Muscle layer of colon (tissue), 2 donors: ENCODE data around the gene ZNF423.
"Not testable (repeated sequence)": the region's sequence is repeated elsewhere in the genome, so short reads cannot be mapped to it uniquely, and the experiment has no call there.

Experiments
- H3K27ac ChIP-seq: one replicate; pipeline ENCODE4 v1.7.0; 2013; ENCODE audit warnings: low read depth, mild to moderate bottlenecking, low read length, moderate library complexity
- H3K27me3 ChIP-seq, 2 donors: one replicate each; pipeline ENCODE4 v1.7.0; 2013; ENCODE audit warnings: low read length in 2 of 2, mild to moderate bottlenecking in 2 of 2; ENCODE audit not compliant: insufficient read depth in 2 of 2, control insufficient read depth in 1 of 2
- H3K36me3 ChIP-seq: one replicate; pipeline ENCODE4 v1.7.0; 2013; ENCODE audit warnings: mild to moderate bottlenecking, low read length; ENCODE audit not compliant: insufficient read depth
- H3K4me1 ChIP-seq: one replicate; pipeline ENCODE4 v1.7.0; 2013; ENCODE audit warnings: mild to moderate bottlenecking, low read length; ENCODE audit not compliant: insufficient read depth
- H3K4me3 ChIP-seq, 2 donors: one replicate each; pipeline ENCODE4 v1.7.0; 2013; ENCODE audit warnings: low read length in 2 of 2, low read depth in 1 of 2, mild to moderate bottlenecking in 1 of 2, moderate library complexity in 1 of 2
- H3K9ac ChIP-seq: one replicate; pipeline ENCODE4 v1.7.0; 2013; ENCODE audit warnings: low read length
- H3K9me3 ChIP-seq: one replicate; pipeline ENCODE4 v1.7.0; 2013; ENCODE audit warnings: mild to moderate bottlenecking, low read length
- donor health status: abdominal sarcoma.
- donor health status: Adenocarcinoma of cecum.

ZNF423 gene

GRCh38 chr16:49516382-49517036 is 339.4 kb downstream of the ZNF423 start:
- no peaks in the 10 kb centered on the region for H3K36me3 ChIP-seq
- no peak overlapping the region for H3K4me3 ChIP-seq
- no peak overlapping the region for H3K27ac ChIP-seq
- H3K9ac ChIP-seq = no peak overlapping the region
- no peaks in the 10 kb centered on the region for H3K9me3 ChIP-seq
- H3K27me3 ChIP-seq = no peaks in the 10 kb centered on the region
- no peaks in the 10 kb centered on the region for H3K4me1 ChIP-seq

- H3K9me3 ChIP-seq = no peaks in the 10 kb centered on the region
- no peak overlapping the region for H3K27ac ChIP-seq
- H3K4me3 ChIP-seq = no peak overlapping the region
- no peak overlapping the region for H3K9ac ChIP-seq
- no peaks in the 10 kb centered on the region for H3K27me3 ChIP-seq
- H3K36me3 ChIP-seq = no peaks in the 10 kb centered on the region
- H3K4me1 ChIP-seq = no peaks in the 10 kb centered on the region
Observed at GRCh38 chr16:49515861-49516260, 340.1 kb downstream of the ZNF423 start.

GRCh38 chr16:49515016-49515565 is 340.8 kb downstream of the ZNF423 start:
- H3K4me3 ChIP-seq = no peak overlapping the region
- H3K27ac ChIP-seq = no peak overlapping the region
- H3K27me3 ChIP-seq = no peaks in the 10 kb centered on the region
- no peaks in the 10 kb centered on the region for H3K9me3 ChIP-seq
- H3K36me3 ChIP-seq = no peaks in the 10 kb centered on the region
- no peaks in the 10 kb centered on the region for H3K4me1 ChIP-seq
- H3K9ac ChIP-seq = no peak overlapping the region

- Histone ChIP-seq H3K27me3 (no peaks in the 10 kb centered on the region), H3K4me1 (no peaks in the 10 kb centered on the region), H3K27ac (no peak overlapping the region), H3K9ac (no peak overlapping the region), H3K36me3 (no peaks in the 10 kb centered on the region), H3K4me3 (no peak overlapping the region), H3K9me3 (no peaks in the 10 kb centered on the region)
Observed at GRCh38 chr16:49514073-49514980, 341.6 kb downstream of the ZNF423 start.

GRCh38 chr16:49513040-49513439 is 342.9 kb downstream of the ZNF423 start:
- Histone ChIP-seq H3K27me3 (no peaks in the 10 kb centered on the region), H3K9ac (no peak overlapping the region), H3K4me1 (no peaks in the 10 kb centered on the region), H3K4me3 (no peak overlapping the region), H3K9me3 (no peaks in the 10 kb centered on the region), H3K36me3 (no peaks in the 10 kb centered on the region), H3K27ac (no peak overlapping the region)

GRCh38 chr16:49510654-49511305 is 345.1 kb downstream of the ZNF423 start:
- Histone ChIP-seq H3K4me1 (no peaks in the 10 kb centered on the region), H3K27me3 (no peaks in the 10 kb centered on the region), H3K4me3 (no peak overlapping the region), H3K36me3 (no peaks in the 10 kb centered on the region), H3K9ac (no peak overlapping the region), H3K27ac (no peak overlapping the region), H3K9me3 (no peaks in the 10 kb centered on the region)

- no peaks in the 10 kb centered on the region for H3K9me3 ChIP-seq
- H3K4me3 ChIP-seq = no peak overlapping the region
- no peaks in the 10 kb centered on the region for H3K27me3 ChIP-seq
- H3K9ac ChIP-seq = no peak overlapping the region
- H3K4me1 ChIP-seq = no peaks in the 10 kb centered on the region
- no peak overlapping the region for H3K27ac ChIP-seq
- no peaks in the 10 kb centered on the region for H3K36me3 ChIP-seq
Observed at GRCh38 chr16:49510141-49510540, 345.8 kb downstream of the ZNF423 start.

GRCh38 chr16:49506058-49507013 is 349.6 kb downstream of the ZNF423 start:
- not testable (repeated sequence) for H3K27ac ChIP-seq, H3K36me3 ChIP-seq, H3K9me3 ChIP-seq, H3K9ac ChIP-seq, H3K4me3 ChIP-seq, H3K4me1 ChIP-seq, H3K27me3 ChIP-seq

- no peaks in the 10 kb centered on the region for H3K4me1 ChIP-seq
- H3K9me3 ChIP-seq = no peaks in the 10 kb centered on the region
- no peaks in the 10 kb centered on the region for H3K27me3 ChIP-seq
- no peaks in the 10 kb centered on the region for H3K36me3 ChIP-seq
- no peak overlapping the region for H3K27ac ChIP-seq
- H3K9ac ChIP-seq = no peak overlapping the region
- no peak overlapping the region for H3K4me3 ChIP-seq
Observed at GRCh38 chr16:49505556-49505955, 350.4 kb downstream of the ZNF423 start.

- no peaks in the 10 kb centered on the region for H3K27me3 ChIP-seq
- no peak overlapping the region for H3K4me3 ChIP-seq
- no peaks in the 10 kb centered on the region for H3K36me3 ChIP-seq
- no peaks in the 10 kb centered on the region for H3K9me3 ChIP-seq
- H3K27ac ChIP-seq = no peak overlapping the region
- no peak overlapping the region for H3K9ac ChIP-seq
- H3K4me1 ChIP-seq = no peaks in the 10 kb centered on the region
Observed at GRCh38 chr16:49504626-49505025, 351.3 kb downstream of the ZNF423 start.
